GM23338 (cell line): ENCODE results near the gene ITPRID1. TPM values are rescaled to one million over a fixed set of nuclear protein-coding genes. Genes with fewer than 3 reads are reported as not detected.
A peak's percentile ranks its signal among the peaks of the same experiment; 100 is the strongest.

Experiments
- ATAC-seq: fragments of 200-7000 bp; cut with Tn5 transposase; 3 replicates; pipeline ENCODE4 v1.9.1; 2020
- DNase-seq: peaks from one replicate; pipeline ENCODE4 v3.0.0-alpha.2; 2015; ENCODE audit warnings: low spot score
- H2AFZ ChIP-seq: fragments of 200-600 bp; sonication (generic); 2 replicates; pipeline ENCODE4 v1.8.0; 2016; ENCODE audit warnings: antibody characterized with exemption, mild to moderate bottlenecking, moderate library complexity
- H3F3A ChIP-seq: fragments of 200-600 bp; sonication (generic); replicated peaks from 2 replicates; pipeline ENCODE4 v1.8.0; 2017; ENCODE audit warnings: antibody characterized with exemption, mixed run types, low read depth
- H3K27ac ChIP-seq: fragments of 200-600 bp; sonication (generic); 2 replicates; pipeline ENCODE4 v1.6.1; 2016; ENCODE audit warnings: low read depth
- H3K27me3 ChIP-seq: fragments of 200-600 bp; sonication (generic); 2 replicates; pipeline ENCODE4 v1.8.0; 2016; ENCODE audit warnings: mild to moderate bottlenecking, mixed run types, moderate library complexity; ENCODE audit not compliant: insufficient read depth
- H3K36me3 ChIP-seq: fragments of 200-600 bp; sonication (generic); 2 replicates; pipeline ENCODE4 v1.8.0; 2016; ENCODE audit warnings: mild to moderate bottlenecking; ENCODE audit not compliant: insufficient read depth
- H3K4me1 ChIP-seq: fragments of 200-600 bp; sonication (generic); 2 replicates; pipeline ENCODE4 v1.8.0; 2016; ENCODE audit warnings: mild to moderate bottlenecking, moderate library complexity; ENCODE audit not compliant: insufficient read depth
- H3K4me2 ChIP-seq: fragments of 200-600 bp; sonication (generic); 2 replicates; pipeline ENCODE4 v1.7.1; 2017; ENCODE audit warnings: mixed run types
- H3K4me3 ChIP-seq: fragments of 200-600 bp; sonication (generic); 2 replicates; pipeline ENCODE4 v1.6.1; 2016; ENCODE audit warnings: mixed run types
- H3K79me2 ChIP-seq: fragments of 200-600 bp; sonication (generic); replicated peaks from 2 replicates; pipeline ENCODE4 v1.8.0; 2017; ENCODE audit warnings: mild to moderate bottlenecking; ENCODE audit not compliant: insufficient read depth
- H3K9me2 ChIP-seq: fragments of 200-600 bp; sonication (generic); 2 replicates; pipeline ENCODE4 v1.8.0; 2017; ENCODE audit not compliant: insufficient read depth
- H4K20me1 ChIP-seq: fragments of 200-600 bp; sonication (generic); replicated peaks from 2 replicates; pipeline ENCODE4 v1.8.0; 2017; ENCODE audit warnings: mild to moderate bottlenecking; ENCODE audit not compliant: insufficient read depth
- H3K27ac Mint-ChIP-seq: 2 replicates; pipeline ENCODE4 v1.8.0; 2020; ENCODE audit warnings: inconsistent platforms, mild to moderate bottlenecking, moderate library complexity, mixed read lengths
- H3K27me3 Mint-ChIP-seq: 3 replicates; pipeline ENCODE4 v1.8.0; 2022; ENCODE audit warnings: low read depth, mild to moderate bottlenecking, moderate library complexity, mixed read lengths, inconsistent platforms; ENCODE audit not compliant: insufficient read depth, poor library complexity
- H3K36me3 Mint-ChIP-seq: 3 replicates; pipeline ENCODE4 v1.8.0; 2021; ENCODE audit warnings: low read depth, mild to moderate bottlenecking, inconsistent platforms, moderate library complexity, mixed read lengths
- H3K4me1 Mint-ChIP-seq: 3 replicates; pipeline ENCODE4 v1.8.0; 2020; ENCODE audit warnings: mild to moderate bottlenecking, inconsistent platforms, mixed read lengths
- H3K4me3 Mint-ChIP-seq: 3 replicates; pipeline ENCODE4 v1.8.0; 2021; ENCODE audit warnings: moderate library complexity, mild to moderate bottlenecking, inconsistent platforms, mixed read lengths
- H3K9me3 Mint-ChIP-seq: 3 replicates; pipeline ENCODE4 v1.8.0; 2020; ENCODE audit warnings: moderate library complexity, mild to moderate bottlenecking, inconsistent platforms, mixed read lengths
- CREB1 ChIP-seq: fragments of 250-450 bp; sonication (Bioruptor Pico); IDR thresholded peaks from 2 replicates; pipeline ENCODE4 v1.5.0; 2020; ENCODE audit warnings: low read depth, mild to moderate bottlenecking, moderate library complexity
- CTCF ChIP-seq, 2 experiments: fragments of 200-600 bp in 1 of 2; sonication (generic) in 1 of 2; conservative IDR thresholded peaks; 2 replicates each; pipeline versions ENCODE4 v1.5.1 to v1.6.1; 2016 to 2017; ENCODE audit warnings: antibody characterized with exemption in 2 of 2, low read depth in 2 of 2, mild to moderate bottlenecking in 2 of 2, moderate library complexity in 1 of 2
- ETS1 ChIP-seq: IDR thresholded peaks from 2 replicates; pipeline ENCODE4 v1.6.1; 2016; ENCODE audit warnings: antibody characterized with exemption
- EZH2 ChIP-seq: fragments of 200-600 bp; sonication (generic); IDR thresholded peaks from one replicate; pipeline ENCODE4 v1.8.0; 2017; ENCODE audit warnings: antibody characterized with exemption, mild to moderate bottlenecking, low read depth; ENCODE audit not compliant: unreplicated experiment
- EZH2phosphoT487 ChIP-seq: fragments of 200-600 bp; sonication (generic); IDR thresholded peaks from one replicate; pipeline ENCODE4 v1.8.1; 2018; ENCODE audit warnings: antibody characterized with exemption; ENCODE audit not compliant: unreplicated experiment
- JUNB ChIP-seq: IDR thresholded peaks from one replicate; pipeline ENCODE4 v1.6.1; 2016; ENCODE audit warnings: antibody characterized with exemption; ENCODE audit not compliant: unreplicated experiment
- NANOG ChIP-seq: IDR thresholded peaks from 2 replicates; pipeline ENCODE4 v1.6.1; 2016; ENCODE audit warnings: antibody characterized with exemption, borderline replicate concordance
- POLR2AphosphoS5 ChIP-seq: IDR thresholded peaks from 2 replicates; pipeline ENCODE4 v1.6.1; 2016; ENCODE audit warnings: antibody characterized with exemption, low read depth
- STAT1 ChIP-seq: IDR thresholded peaks from one replicate; pipeline ENCODE4 v1.6.1; 2016; ENCODE audit warnings: antibody characterized with exemption; ENCODE audit not compliant: unreplicated experiment
- ZNF114 ChIP-seq: fragments of 250-450 bp; sonication (Bioruptor Pico); IDR thresholded peaks from 2 replicates; pipeline ENCODE4 v1.5.0; 2020; ENCODE audit warnings: mild to moderate bottlenecking, moderate library complexity
- ZNF331 ChIP-seq: fragments of 250-450 bp; sonication (Bioruptor Pico); IDR thresholded peaks from 2 replicates; pipeline ENCODE4 v1.5.0; 2020; ENCODE audit warnings: low read depth, mild to moderate bottlenecking, moderate library complexity
- ZNF462 ChIP-seq: fragments of 250-450 bp; sonication (Bioruptor Pico); IDR thresholded peaks from 2 replicates; pipeline ENCODE4 v1.5.0; 2020; ENCODE audit warnings: mild to moderate bottlenecking, moderate library complexity
- polyA plus RNA-seq: library from polyadenylated mRNA; unstranded; fragments of >200 nt; fragmentation: Nextera tagmentation; extraction: Ambion mirVana; gene quantifications from 2 replicates; pipeline ENCODE4 v1.2.1, GENCODE V29; 2016
- total RNA-seq: library from RNA; depleted of rRNA; stranded (reverse); fragments of >200 nt; shearing (Covaris generic); gene quantifications from 2 replicates; pipeline ENCODE4 v1.2.3, GENCODE V29; 2014
- TF ChIP-seq, protein P1 (sequence below): IDR thresholded peaks from one replicate; pipeline ENCODE4 v1.6.1; 2018; ENCODE audit warnings: antibody characterized with exemption; ENCODE audit not compliant: unreplicated experiment

ITPRID1 gene
- total and polyA plus RNA-seq, 2 experiments from 2014 or later, result 0.05 to 0.45 TPM

- no peak for ATAC-seq
Measured at GRCh38 chr7:31487476-31487875, 26.4 kb upstream of the ITPRID1 start.

More at GRCh38 chr7:31487476-31487875, 26.4 kb upstream of the ITPRID1 start:
- Histone ChIP-seq H3K79me2 (no peaks in the 10 kb centered on the region), H3K27me3 (no peaks in the 10 kb centered on the region), H3K4me1 (no peaks in the 10 kb centered on the region), H3K4me3 (no peak overlapping the region), H3K36me3 (0 out of 2 replicates have a peak, but pooled peaks cover 4% of the 10 kb centered on the region), H3K4me2 (no peak overlapping the region), H4K20me1 (no peaks in the 10 kb centered on the region), H3K9me2 (peaks cover 5% of the 10 kb centered on the region; the same call in 1 of the 2 replicates), H2AFZ (peak overlapping the region; percentile 29; the same call in 1 of the 2 replicates), H3F3A (no peaks in the 10 kb centered on the region), H3K27ac (no peak overlapping the region)
- H3K9me3 Mint-ChIP-seq, result peaks cover 7% of the 10 kb centered on the region; the same call in 2 of the 3 replicates
- peaks cover 7% of the 10 kb centered on the region; the same call in 1 of the 3 replicates for H3K4me1 Mint-ChIP-seq
- no peak overlapping the region; the same call in 1 of the 2 replicates for H3K27ac Mint-ChIP-seq
- no peak for DNase-seq
- peaks cover 7% of the 10 kb centered on the region for H3K27me3 Mint-ChIP-seq
- no peak for TF ChIP-seq CREB1 (CRISPR knock-in tag)
- TF ChIP-seq JUNB, result no peak
- TF ChIP-seq, protein P1, sequence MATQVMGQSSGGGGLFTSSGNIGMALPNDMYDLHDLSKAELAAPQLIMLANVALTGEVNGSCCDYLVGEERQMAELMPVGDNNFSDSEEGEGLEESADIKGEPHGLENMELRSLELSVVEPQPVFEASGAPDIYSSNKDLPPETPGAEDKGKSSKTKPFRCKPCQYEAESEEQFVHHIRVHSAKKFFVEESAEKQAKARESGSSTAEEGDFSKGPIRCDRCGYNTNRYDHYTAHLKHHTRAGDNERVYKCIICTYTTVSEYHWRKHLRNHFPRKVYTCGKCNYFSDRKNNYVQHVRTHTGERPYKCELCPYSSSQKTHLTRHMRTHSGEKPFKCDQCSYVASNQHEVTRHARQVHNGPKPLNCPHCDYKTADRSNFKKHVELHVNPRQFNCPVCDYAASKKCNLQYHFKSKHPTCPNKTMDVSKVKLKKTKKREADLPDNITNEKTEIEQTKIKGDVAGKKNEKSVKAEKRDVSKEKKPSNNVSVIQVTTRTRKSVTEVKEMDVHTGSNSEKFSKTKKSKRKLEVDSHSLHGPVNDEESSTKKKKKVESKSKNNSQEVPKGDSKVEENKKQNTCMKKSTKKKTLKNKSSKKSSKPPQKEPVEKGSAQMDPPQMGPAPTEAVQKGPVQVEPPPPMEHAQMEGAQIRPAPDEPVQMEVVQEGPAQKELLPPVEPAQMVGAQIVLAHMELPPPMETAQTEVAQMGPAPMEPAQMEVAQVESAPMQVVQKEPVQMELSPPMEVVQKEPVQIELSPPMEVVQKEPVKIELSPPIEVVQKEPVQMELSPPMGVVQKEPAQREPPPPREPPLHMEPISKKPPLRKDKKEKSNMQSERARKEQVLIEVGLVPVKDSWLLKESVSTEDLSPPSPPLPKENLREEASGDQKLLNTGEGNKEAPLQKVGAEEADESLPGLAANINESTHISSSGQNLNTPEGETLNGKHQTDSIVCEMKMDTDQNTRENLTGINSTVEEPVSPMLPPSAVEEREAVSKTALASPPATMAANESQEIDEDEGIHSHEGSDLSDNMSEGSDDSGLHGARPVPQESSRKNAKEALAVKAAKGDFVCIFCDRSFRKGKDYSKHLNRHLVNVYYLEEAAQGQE, result no peak
- no peak for TF ChIP-seq ZNF331
- TF ChIP-seq POLR2AphosphoS5, result no peak
- no peak for TF ChIP-seq NANOG
- no peak for TF ChIP-seq EZH2phosphoT487
- no peak for TF ChIP-seq ZNF114 (CRISPR knock-in tag)
- no peak for TF ChIP-seq EZH2
- no peak for TF ChIP-seq STAT1
- TF ChIP-seq ZNF462 (CRISPR knock-in tag), result no peak
- no peak for TF ChIP-seq CTCF (conservative IDR thresholded peaks at IDR 0.05; ENCODE audit: low read depth in 2 of 2)
- TF ChIP-seq ETS1, result no peak
- H3K4me3 Mint-ChIP-seq, result no peak overlapping the region
- H3K36me3 Mint-ChIP-seq, result no peaks in the 10 kb centered on the region
